ENCODE data around the gene USP13. TPM values are rescaled to one million over a fixed set of nuclear protein-coding genes. Genes with fewer than 3 reads are reported as not detected.

Gene USP13
- total and polyA plus RNA-seq, 2 of the 13 experiments (the other 11 are each of a cell fraction or from before 2014, with no cell fraction given) = 15.9 to 36.7 TPM

DNA sequence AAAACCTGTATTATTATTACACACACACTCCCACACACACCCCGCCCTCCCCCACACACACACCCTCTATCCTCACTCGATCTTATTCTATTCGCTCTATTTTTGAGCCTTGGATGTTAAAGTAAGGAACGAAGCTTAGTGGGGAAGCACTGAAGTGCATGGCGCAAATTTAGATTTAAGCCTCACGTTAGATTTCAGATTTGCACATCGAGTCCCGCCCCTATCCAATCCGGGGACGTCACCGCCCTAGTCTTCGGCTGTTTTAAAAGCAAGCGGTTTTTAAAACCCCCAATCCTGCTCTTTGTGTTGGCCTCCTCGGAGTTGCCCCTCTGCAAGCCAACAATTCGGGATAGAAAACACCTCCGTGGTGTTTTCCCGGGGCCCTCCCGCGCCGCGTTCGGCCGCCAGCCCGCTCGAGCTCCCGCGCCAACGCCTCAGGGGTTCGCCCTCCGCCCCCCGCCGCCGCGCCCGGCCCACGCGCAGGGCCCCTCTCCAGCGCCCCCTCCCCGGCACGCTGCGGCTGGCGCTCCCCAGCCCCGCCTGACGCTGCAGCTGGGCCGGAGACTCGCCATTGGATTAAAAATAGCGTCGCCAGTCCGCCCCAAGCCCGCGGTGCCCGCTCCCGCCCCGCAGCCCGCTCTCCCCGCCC, at the start of gene USP13 (continued):
- TF ChIP-seq, protein P1, sequence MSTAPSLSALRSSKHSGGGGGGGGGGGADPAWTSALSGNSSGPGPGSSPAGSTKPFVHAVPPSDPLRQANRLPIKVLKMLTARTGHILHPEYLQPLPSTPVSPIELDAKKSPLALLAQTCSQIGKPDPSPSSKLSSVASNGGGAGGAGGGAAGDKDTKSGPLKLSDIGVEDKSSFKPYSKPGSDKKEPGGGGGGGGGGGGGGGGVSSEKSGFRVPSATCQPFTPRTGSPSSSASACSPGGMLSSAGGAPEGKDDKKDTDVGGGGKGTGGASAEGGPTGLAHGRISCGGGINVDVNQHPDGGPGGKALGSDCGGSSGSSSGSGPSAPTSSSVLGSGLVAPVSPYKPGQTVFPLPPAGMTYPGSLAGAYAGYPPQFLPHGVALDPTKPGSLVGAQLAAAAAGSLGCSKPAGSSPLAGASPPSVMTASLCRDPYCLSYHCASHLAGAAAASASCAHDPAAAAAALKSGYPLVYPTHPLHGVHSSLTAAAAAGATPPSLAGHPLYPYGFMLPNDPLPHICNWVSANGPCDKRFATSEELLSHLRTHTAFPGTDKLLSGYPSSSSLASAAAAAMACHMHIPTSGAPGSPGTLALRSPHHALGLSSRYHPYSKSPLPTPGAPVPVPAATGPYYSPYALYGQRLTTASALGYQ (CRISPR knock-in tag; IDR thresholded peaks at IDR 0.05) = no peak
- 0 out of 2 replicates have a peak, but pooled peaks have one; percentile 0 for TF ChIP-seq ZNF441 (CRISPR knock-in tag; IDR thresholded peaks at IDR 0.05; ENCODE audit: borderline replicate concordance)
- no peak for TF ChIP-seq ZNF614 (CRISPR knock-in tag; IDR thresholded peaks at IDR 0.05; ENCODE audit: borderline replicate concordance)
- peak in 1 of 2 experiments; percentile 25; a peak in 1 of 4 replicates for TF ChIP-seq REST (IDR thresholded peaks at IDR 0.05; ENCODE audit: borderline replicate concordance in 1 of 2, low read depth in 1 of 2, low read length in 2 of 2)
- TF ChIP-seq ZNF740 (CRISPR knock-in tag; IDR thresholded peaks at IDR 0.05) = 0 out of 2 replicates have a peak, but pooled peaks have one; percentile 23
- TF ChIP-seq, protein P2, sequence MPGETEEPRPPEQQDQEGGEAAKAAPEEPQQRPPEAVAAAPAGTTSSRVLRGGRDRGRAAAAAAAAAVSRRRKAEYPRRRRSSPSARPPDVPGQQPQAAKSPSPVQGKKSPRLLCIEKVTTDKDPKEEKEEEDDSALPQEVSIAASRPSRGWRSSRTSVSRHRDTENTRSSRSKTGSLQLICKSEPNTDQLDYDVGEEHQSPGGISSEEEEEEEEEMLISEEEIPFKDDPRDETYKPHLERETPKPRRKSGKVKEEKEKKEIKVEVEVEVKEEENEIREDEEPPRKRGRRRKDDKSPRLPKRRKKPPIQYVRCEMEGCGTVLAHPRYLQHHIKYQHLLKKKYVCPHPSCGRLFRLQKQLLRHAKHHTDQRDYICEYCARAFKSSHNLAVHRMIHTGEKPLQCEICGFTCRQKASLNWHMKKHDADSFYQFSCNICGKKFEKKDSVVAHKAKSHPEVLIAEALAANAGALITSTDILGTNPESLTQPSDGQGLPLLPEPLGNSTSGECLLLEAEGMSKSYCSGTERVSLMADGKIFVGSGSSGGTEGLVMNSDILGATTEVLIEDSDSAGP (CRISPR knock-in tag; IDR thresholded peaks at IDR 0.05; ENCODE audit: borderline replicate concordance) = no peak
- no peak for TF ChIP-seq ADNP (CRISPR knock-in tag; IDR thresholded peaks at IDR 0.05)
- TF ChIP-seq, protein P3, sequence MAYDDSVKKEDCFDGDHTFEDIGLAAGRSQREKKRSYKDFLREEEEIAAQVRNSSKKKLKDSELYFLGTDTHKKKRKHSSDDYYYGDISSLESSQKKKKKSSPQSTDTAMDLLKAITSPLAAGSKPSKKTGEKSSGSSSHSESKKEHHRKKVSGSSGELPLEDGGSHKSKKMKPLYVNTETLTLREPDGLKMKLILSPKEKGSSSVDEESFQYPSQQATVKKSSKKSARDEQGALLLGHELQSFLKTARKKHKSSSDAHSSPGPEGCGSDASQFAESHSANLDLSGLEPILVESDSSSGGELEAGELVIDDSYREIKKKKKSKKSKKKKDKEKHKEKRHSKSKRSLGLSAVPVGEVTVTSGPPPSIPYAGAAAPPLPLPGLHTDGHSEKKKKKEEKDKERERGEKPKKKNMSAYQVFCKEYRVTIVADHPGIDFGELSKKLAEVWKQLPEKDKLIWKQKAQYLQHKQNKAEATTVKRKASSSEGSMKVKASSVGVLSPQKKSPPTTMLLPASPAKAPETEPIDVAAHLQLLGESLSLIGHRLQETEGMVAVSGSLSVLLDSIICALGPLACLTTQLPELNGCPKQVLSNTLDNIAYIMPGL (CRISPR knock-in tag; IDR thresholded peaks at IDR 0.05; ENCODE audit: borderline replicate concordance in 1 of 2, low read depth in 1 of 2) = no peak
- TF ChIP-seq ZMAT5 (CRISPR knock-in tag; IDR thresholded peaks at IDR 0.05; ENCODE audit: borderline replicate concordance, low read depth) = no peak
- TF ChIP-seq PLSCR1 (CRISPR knock-in tag; IDR thresholded peaks at IDR 0.05; ENCODE audit: borderline replicate concordance) = no peak
- no peak for TF ChIP-seq TFDP2 (CRISPR knock-in tag; IDR thresholded peaks at IDR 0.05)
- 0 out of 2 replicates have a peak, but pooled peaks have one; percentile 13 for TF ChIP-seq ZNF772 (CRISPR knock-in tag; IDR thresholded peaks at IDR 0.05)

Measured in HepG2 (cell line).